CD4-positive, alpha-beta T cell treated with Interleukin-17A for 1 hour (primary cell): ENCODE measurements around the gene FOXP2.
"Not testable (repeated sequence)": the region's sequence is repeated elsewhere in the genome, so short reads cannot be mapped to it uniquely, and the experiment has no call there.

Experiments
- DNase-seq: peaks from one replicate; pipeline ENCODE4 v3.0.0-alpha.2; 2020

Gene FOXP2

GRCh38 chr7:114507381-114507780 is 92.8 kb downstream of the FOXP2 start:
- no peak for DNase-seq

- DNase-seq, result no peak
These were observed 93.5 kb downstream of the FOXP2 start for GRCh38 chr7:114508086-114508485.

- DNase-seq, result not testable (repeated sequence)
These were observed 96.2 kb downstream of the FOXP2 start for GRCh38 chr7:114510824-114511223.

DNA sequence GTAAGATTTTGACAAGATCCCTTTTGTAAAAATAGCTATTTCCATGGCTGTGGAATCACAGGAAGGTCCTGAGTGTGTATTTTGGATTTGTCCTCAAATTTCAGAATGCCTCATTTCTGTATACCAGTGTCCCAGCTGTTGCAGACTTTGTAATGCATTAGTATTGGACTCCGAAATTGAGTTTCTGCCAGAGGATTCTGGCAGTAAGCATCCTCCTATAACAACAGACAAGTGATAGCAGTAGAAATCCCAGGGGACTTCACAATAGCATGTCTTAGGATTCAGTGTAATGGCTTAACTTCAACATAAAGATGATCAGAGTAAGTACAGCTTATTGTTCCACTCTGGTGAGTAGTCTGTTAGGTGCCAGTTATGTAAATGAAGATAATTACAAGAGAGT is 104.6 kb downstream of the FOXP2 start:
- DNase-seq, result no peak

GRCh38 chr7:114522081-114522480 is 107.5 kb downstream of the FOXP2 start:
- no peak for DNase-seq

DNA sequence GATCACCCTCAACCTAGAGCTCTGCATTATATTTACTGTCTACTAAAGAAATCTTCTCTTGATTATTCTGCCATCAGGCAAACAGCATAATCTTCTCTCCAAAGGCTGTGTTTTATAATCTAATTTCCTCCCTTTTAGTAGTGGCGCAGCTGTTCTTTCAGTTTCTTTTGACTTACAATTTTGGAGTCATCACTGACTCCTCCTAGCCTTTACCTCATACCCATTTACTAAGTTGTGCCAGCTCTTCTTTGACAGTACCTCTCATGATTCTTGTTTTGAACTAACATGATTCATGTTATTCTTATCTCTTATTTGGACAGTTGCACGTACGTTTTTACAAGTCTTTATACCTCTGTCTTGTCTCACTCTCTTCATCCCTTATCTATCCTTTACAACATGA is 113.0 kb downstream of the FOXP2 start:
- no peak for DNase-seq

DNA sequence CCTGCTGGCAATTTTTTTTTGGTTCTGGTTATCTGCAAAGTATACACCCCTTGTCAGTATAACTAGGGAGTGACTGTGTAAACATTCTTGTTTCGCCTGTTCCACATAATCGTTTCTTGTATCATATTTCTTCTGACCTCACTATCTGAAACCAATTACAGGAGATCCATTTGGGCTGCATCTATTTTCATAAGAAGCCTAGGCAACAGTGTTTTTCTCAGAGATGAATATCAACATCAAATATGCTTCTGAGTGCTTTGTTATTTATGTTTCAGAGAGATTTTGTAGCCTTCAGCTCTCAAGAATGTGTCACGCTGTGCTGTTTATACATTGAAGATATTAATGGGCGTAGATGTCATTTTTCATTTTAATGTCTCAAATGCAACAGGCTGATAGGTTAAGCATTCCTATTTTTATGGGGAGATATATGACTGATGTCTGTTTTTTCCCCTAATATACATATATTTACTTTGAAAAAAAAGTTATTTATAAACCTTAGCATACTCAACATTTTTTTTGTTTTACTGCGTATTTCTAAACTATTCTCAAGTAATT is 115.5 kb downstream of the FOXP2 start:
- no peak for DNase-seq

- no peak for DNase-seq
These were observed 116.7 kb downstream of the FOXP2 start for GRCh38 chr7:114531326-114531725.

- DNase-seq, result no peak
These were observed 118.5 kb downstream of the FOXP2 start for GRCh38 chr7:114533131-114533530.

DNA sequence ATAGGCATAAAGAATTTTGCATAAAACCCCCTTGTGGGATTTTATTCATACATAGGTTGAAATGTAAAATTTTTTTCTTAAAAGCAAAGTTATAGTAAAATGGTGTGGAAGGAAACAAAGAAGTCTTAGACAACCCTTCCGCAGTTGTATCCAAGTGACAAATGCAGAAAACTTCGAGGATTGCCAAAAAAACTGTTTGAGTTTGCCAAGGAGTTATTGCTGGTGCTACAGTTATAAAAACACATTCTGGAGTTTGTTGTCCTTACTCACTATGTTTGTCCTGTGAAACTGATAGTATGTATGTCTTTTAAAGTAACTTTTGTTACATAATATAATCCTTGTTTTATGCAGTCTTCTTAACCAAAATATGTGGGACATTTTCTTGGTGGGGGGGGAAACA is 120.3 kb downstream of the FOXP2 start:
- no peak for DNase-seq

DNA sequence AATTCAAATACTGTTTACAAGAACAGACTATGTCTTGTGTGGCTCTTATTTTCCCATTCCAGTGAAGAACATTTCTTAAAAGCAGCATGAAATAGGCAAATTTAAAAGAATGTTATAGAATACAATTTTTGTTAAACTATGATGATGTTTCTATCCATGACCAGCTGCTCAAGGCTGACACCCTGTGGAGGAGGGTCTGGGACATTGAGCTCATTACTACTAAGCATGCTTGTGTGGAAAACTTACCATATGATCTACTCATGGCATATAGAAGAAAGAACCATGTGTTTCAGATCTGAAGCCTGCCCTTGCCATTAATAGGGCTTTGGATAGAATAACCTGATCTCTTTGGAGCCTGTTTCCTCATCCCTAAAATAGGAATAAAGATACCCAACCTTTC is 125.0 kb downstream of the FOXP2 start:
- no peak for DNase-seq

GRCh38 chr7:114540291-114540690 is 125.7 kb downstream of the FOXP2 start:
- DNase-seq, result no peak

- not testable (repeated sequence) for DNase-seq
These were observed 132.7 kb downstream of the FOXP2 start for GRCh38 chr7:114547346-114547745.

GRCh38 chr7:114548081-114548980 is 133.7 kb downstream of the FOXP2 start:
- DNase-seq, result no peak

- DNase-seq, result no peak
These were observed 140.3 kb downstream of the FOXP2 start for GRCh38 chr7:114554781-114555537.

- no peak for DNase-seq
These were observed 152.8 kb downstream of the FOXP2 start for GRCh38 chr7:114567416-114567815.

- no peak for DNase-seq
These were observed 154.6 kb downstream of the FOXP2 start for GRCh38 chr7:114569220-114569619.

GRCh38 chr7:114574384-114574783 is 159.8 kb downstream of the FOXP2 start:
- DNase-seq, result no peak

GRCh38 chr7:114575098-114575497 is 160.5 kb downstream of the FOXP2 start:
- DNase-seq, result no peak

GRCh38 chr7:114580963-114581362 is 166.3 kb downstream of the FOXP2 start:
- DNase-seq, result not testable (repeated sequence)

GRCh38 chr7:114588506-114588905 is 173.9 kb downstream of the FOXP2 start:
- DNase-seq, result no peak

GRCh38 chr7:114589436-114589835 is 174.8 kb downstream of the FOXP2 start:
- DNase-seq, result no peak

- no peak for DNase-seq
These were observed 175.7 kb downstream of the FOXP2 start for GRCh38 chr7:114590298-114590697.

DNA sequence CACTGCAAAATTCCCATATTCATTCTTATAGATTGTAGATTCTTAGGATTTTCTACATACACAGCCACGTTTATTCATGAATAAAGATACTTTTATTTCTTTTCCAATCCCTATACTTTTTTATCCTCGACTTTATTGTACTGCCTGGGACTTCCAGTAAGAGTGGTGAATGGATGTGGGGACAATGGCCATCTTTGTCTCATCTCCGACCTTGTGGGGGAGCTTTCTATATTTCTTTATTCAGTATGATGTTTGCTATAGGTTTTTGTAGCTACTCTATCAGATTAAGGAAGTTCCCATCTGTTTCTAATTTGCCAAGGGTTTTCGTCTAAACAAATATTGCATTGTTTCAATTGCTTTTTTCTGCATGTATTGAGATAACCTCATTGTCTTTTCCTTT is 184.3 kb downstream of the FOXP2 start:
- no peak for DNase-seq
